ENCODE measurements around the gene TNIK.

- TF ChIP-seq CTCF (conservative IDR thresholded peaks at IDR 0.05; ENCODE audit: low read length) (no peak), EZH2phosphoT487 (IDR thresholded peaks at IDR 0.05; ENCODE audit: borderline replicate concordance) (no peak)
Measured at GRCh38 chr3:171351676-171352075, 108.5 kb downstream of the TNIK start.

Data from Loucy (cell line).